Caco-2 (cell line): ENCODE measurements around the gene FAM114A1. TPM values are rescaled to one million over a fixed set of nuclear protein-coding genes. Genes with fewer than 3 reads are reported as not detected.

Experiments used
- BruUV-seq: library from RNA; stranded (reverse); fragments of 400-500 nt; replicated peaks from 2 replicates; lab custom pipeline; 2021; lab: Mats Ljungman, UMichigan
- CTCF ChIA-PET: fragments of 300-600 bp; sonication (Branson Sonifier 250); formaldehyde crosslinking; loops from one replicate; lab custom pipeline; 2022; ENCODE audit warnings: antibody characterized with exemption; lab: Charles Lee
- POLR2A ChIA-PET: fragments of 300-600 bp; sonication (Branson Sonifier 250); formaldehyde crosslinking; loops from one replicate; lab custom pipeline; 2022; ENCODE audit warnings: antibody characterized with exemption; lab: Charles Lee
- DNase-seq, 2 experiments: peaks; one replicate each; pipeline versions ENCODE4 v3.0.0 to v3.0.0-alpha.2; 2020 to 2022
- H3K27me3 ChIP-seq: replicated peaks from 2 replicates; pipeline ENCODE4 v1.6.0; 2011; ENCODE audit warnings: low read length; ENCODE audit not compliant: control insufficient read depth, insufficient read depth
- H3K36me3 ChIP-seq: 2 replicates; pipeline ENCODE4 v1.5.1; 2011; ENCODE audit warnings: low read length; ENCODE audit not compliant: control insufficient read depth, insufficient read depth
- H3K4me1 ChIP-seq: fragments of 250-450 bp; sonication (Bioruptor Pico); 2 replicates; pipeline ENCODE4 v1.5.1; 2020; ENCODE audit warnings: mild to moderate bottlenecking
- H3K4me3 ChIP-seq: 2 replicates; pipeline ENCODE4 v1.5.1; 2011; ENCODE audit warnings: low read depth, mild to moderate bottlenecking, control low read depth, low read length
- H3K9me3 ChIP-seq: fragments of 250-450 bp; sonication (Bioruptor Pico); 2 replicates; pipeline ENCODE4 v1.5.1; 2020; ENCODE audit warnings: mild to moderate bottlenecking, moderate library complexity
- H3K27ac Mint-ChIP-seq: one replicate; pipeline ENCODE4 v1.8.0; 2022; ENCODE audit warnings: mixed read lengths; ENCODE audit not compliant: unreplicated experiment
- H3K27me3 Mint-ChIP-seq: one replicate; pipeline ENCODE4 v1.8.0; 2022; ENCODE audit warnings: mixed read lengths; ENCODE audit not compliant: insufficient read depth, unreplicated experiment
- H3K36me3 Mint-ChIP-seq: one replicate; pipeline ENCODE4 v1.8.0; 2022; ENCODE audit warnings: mild to moderate bottlenecking, mixed read lengths; ENCODE audit not compliant: insufficient read depth, unreplicated experiment
- H3K4me1 Mint-ChIP-seq: one replicate; pipeline ENCODE4 v1.8.0; 2022; ENCODE audit warnings: low read depth, mixed read lengths; ENCODE audit not compliant: unreplicated experiment
- H3K4me3 Mint-ChIP-seq: one replicate; pipeline ENCODE4 v1.8.0; 2022; ENCODE audit warnings: mild to moderate bottlenecking, moderate library complexity, mixed read lengths; ENCODE audit not compliant: unreplicated experiment
- H3K9me3 Mint-ChIP-seq: one replicate; pipeline ENCODE4 v1.8.0; 2022; ENCODE audit warnings: mixed read lengths; ENCODE audit not compliant: unreplicated experiment
- intact Hi-C: fragments of 100-400 bp; cut with micrococcal nuclease; formaldehyde crosslinking; loops from one replicate; pipeline ENCODE4 v1.10.0; 2022; ENCODE audit not compliant: unreplicated experiment
- total RNA-seq: library from RNA; stranded (reverse); gene quantifications from 2 replicates; pipeline ENCODE4 v1.2.3, GENCODE V29; 2022
- TF ChIP-seq, protein P1 (sequence below), 2 experiments: fragments of 200-600 bp in 1 of 2; IDR thresholded peaks; 1 replicate in 1 of 2; 2 replicates in 1 of 2; pipeline versions ENCODE4 v1.5.1 to v1.8.0; 2011 to 2022; ENCODE audit warnings: antibody characterized with exemption in 1 of 2, control low read depth in 1 of 2, inconsistent platforms in 1 of 2, low read depth in 1 of 2, low read length in 1 of 2, mild to moderate bottlenecking in 1 of 2, moderate library complexity in 1 of 2; ENCODE audit not compliant: insufficient read depth in 1 of 2, severe bottlenecking in 1 of 2, unreplicated experiment in 1 of 2

The FAM114A1 gene
- total RNA-seq, 1 experiment from 2014 or later, result 20.8 TPM

DNA sequence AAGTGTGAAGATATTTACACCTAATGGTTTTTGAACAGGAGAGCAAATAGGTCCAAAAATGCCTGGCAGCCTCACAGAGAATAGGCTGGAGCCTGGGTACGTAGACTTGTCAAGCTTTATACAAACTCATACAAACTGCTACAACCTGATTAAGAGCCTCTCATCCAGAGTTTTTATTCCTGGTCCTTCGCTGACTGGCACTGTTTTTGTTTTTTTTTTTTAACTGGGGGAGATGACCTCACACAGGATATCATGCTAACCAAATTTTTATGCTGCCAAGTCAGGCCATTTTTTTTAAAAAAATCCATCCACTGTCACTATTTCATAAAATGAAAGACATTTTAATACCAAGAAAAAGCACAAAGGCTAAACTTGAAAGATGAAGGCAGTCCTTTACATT, 1.9 kb downstream of the FAM114A1 start:
- peaks cover 12% of the 10 kb centered on the region for H3K4me1 Mint-ChIP-seq
- TF ChIP-seq, protein P1, sequence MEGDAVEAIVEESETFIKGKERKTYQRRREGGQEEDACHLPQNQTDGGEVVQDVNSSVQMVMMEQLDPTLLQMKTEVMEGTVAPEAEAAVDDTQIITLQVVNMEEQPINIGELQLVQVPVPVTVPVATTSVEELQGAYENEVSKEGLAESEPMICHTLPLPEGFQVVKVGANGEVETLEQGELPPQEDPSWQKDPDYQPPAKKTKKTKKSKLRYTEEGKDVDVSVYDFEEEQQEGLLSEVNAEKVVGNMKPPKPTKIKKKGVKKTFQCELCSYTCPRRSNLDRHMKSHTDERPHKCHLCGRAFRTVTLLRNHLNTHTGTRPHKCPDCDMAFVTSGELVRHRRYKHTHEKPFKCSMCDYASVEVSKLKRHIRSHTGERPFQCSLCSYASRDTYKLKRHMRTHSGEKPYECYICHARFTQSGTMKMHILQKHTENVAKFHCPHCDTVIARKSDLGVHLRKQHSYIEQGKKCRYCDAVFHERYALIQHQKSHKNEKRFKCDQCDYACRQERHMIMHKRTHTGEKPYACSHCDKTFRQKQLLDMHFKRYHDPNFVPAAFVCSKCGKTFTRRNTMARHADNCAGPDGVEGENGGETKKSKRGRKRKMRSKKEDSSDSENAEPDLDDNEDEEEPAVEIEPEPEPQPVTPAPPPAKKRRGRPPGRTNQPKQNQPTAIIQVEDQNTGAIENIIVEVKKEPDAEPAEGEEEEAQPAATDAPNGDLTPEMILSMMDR (IDR thresholded peaks at IDR 0.05; ENCODE audit: insufficient read depth in 1 of 2, low read depth in 1 of 2, low read length in 1 of 2, severe bottlenecking in 1 of 2, unreplicated experiment in 1 of 2), result no peak
- POLR2A ChIA-PET, result no interaction called here
- CTCF ChIA-PET, result no interaction called here
- no peaks in the 10 kb centered on the region for H3K27me3 ChIP-seq
- no peaks in the 10 kb centered on the region for H3K9me3 ChIP-seq
- BruUV-seq, result no TSS peak
- H3K9me3 Mint-ChIP-seq, result no peaks in the 10 kb centered on the region
- intact Hi-C loops, result no loop called here
- H3K27me3 Mint-ChIP-seq, result no peaks in the 10 kb centered on the region
- no peaks in the 10 kb centered on the region; the same call in 1 of the 2 replicates for H3K36me3 ChIP-seq
- no peak for DNase-seq
- H3K4me3 ChIP-seq, result no peak overlapping the region
- peaks cover 8% of the 10 kb centered on the region for H3K4me1 ChIP-seq
- peaks cover 19% of the 10 kb centered on the region for H3K36me3 Mint-ChIP-seq
- no peak overlapping the region for H3K4me3 Mint-ChIP-seq
- no peak overlapping the region for H3K27ac Mint-ChIP-seq

DNA sequence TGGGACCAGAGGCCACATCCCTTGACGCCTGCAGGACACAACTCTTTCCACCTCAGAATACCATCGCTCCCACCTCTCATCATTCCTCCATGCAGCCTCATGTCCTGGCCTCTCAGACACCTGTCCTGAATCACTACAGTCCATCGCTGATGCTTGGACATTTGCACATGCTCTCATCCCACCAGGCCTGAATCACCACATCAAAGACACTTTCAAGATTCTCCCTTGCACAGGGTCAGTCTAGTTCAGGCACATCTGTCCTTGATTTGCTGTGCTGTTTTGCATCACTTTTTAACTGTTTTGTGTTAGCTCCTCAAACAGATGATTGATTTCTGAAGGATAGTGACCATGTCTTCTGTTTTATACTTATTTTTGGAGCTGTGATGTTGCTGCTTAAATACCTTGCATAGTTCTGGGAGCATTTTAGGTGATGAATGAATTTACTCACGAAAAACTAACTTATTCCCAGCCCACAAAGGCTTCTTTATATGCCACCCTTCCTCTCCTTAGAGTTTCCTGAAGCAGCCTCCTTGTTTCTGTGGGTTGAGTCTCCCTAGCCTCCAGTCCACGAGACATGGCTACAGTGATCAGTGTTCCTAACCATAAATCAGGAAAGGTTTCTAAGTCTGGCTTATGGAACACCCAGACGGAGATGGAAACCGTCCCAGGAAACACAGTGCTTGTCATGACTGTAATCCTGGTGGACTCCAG, 2.6 kb downstream of the FAM114A1 start:
- Histone ChIP-seq H3K4me1 (peaks cover 8% of the 10 kb centered on the region), H3K27me3 (no peaks in the 10 kb centered on the region), H3K9me3 (no peaks in the 10 kb centered on the region), H3K4me3 (no peak overlapping the region), H3K36me3 (no peaks in the 10 kb centered on the region; the same call in 1 of the 2 replicates)
- ChIA-PET POLR2A (interaction anchor here (0.6 kb wide), 1 partner anchor 932 kb away, joined by 13 read pairs; no protein-coding TSS in a partner anchor), CTCF (no interaction called here)
- peaks cover 19% of the 10 kb centered on the region for H3K36me3 Mint-ChIP-seq
- intact Hi-C loops, result no loop called here
- no TSS peak for BruUV-seq
- no peaks in the 10 kb centered on the region for H3K27me3 Mint-ChIP-seq
- TF ChIP-seq, protein P1 (IDR thresholded peaks at IDR 0.05; ENCODE audit: insufficient read depth in 1 of 2, low read depth in 1 of 2, low read length in 1 of 2, severe bottlenecking in 1 of 2, unreplicated experiment in 1 of 2), result no peak
- H3K9me3 Mint-ChIP-seq, result no peaks in the 10 kb centered on the region
- no peak overlapping the region for H3K27ac Mint-ChIP-seq
- peaks cover 12% of the 10 kb centered on the region for H3K4me1 Mint-ChIP-seq
- no peak overlapping the region for H3K4me3 Mint-ChIP-seq
- DNase-seq, result no peak

DNA sequence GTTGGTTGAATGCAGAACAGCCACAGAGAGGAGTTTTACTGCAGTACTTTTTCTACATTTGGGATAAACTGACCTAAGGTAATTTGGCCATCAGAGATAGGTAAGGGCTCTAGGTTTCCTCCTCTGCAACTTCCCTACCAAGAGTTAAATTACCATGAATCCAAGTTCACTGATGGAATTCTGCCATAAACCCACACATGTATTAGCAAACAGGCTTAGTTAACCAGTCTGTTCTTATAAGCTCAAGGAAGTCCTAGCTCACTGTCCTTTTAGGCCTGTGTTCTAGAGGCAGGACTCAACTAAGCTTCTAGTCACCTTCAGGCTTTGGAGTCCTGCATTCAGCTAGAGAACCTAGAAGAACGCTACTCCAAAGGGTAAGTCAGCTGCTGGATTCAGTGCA, 4.0 kb downstream of the FAM114A1 start:
- H3K36me3 Mint-ChIP-seq, result peaks cover 19% of the 10 kb centered on the region
- no peak overlapping the region for H3K4me3 ChIP-seq
- BruUV-seq, result no TSS peak
- H3K27ac Mint-ChIP-seq, result no peak overlapping the region
- no peaks in the 10 kb centered on the region; the same call in 1 of the 2 replicates for H3K9me3 ChIP-seq
- H3K36me3 ChIP-seq, result no peaks in the 10 kb centered on the region; the same call in 1 of the 2 replicates
- CTCF ChIA-PET, result interaction anchor here (0.6 kb wide), 1 partner anchor 31 kb away, joined by 3 read pairs; no protein-coding TSS in a partner anchor
- H3K4me1 Mint-ChIP-seq, result peaks cover 12% of the 10 kb centered on the region
- H3K4me3 Mint-ChIP-seq, result no peak overlapping the region
- H3K9me3 Mint-ChIP-seq, result no peaks in the 10 kb centered on the region
- POLR2A ChIA-PET, result no interaction called here
- no peaks in the 10 kb centered on the region for H3K27me3 ChIP-seq
- no peak for DNase-seq
- H3K4me1 ChIP-seq, result peaks cover 8% of the 10 kb centered on the region
- TF ChIP-seq, protein P1 (IDR thresholded peaks at IDR 0.05; ENCODE audit: insufficient read depth in 1 of 2, low read depth in 1 of 2, low read length in 1 of 2, severe bottlenecking in 1 of 2, unreplicated experiment in 1 of 2), result no peak
- H3K27me3 Mint-ChIP-seq, result no peaks in the 10 kb centered on the region
- intact Hi-C loops, result no loop called here
